ENCODE results near the gene CD101. TPM values are rescaled to one million over a fixed set of nuclear protein-coding genes. Genes with fewer than 3 reads are reported as not detected.

Gene CD101
- total RNA-seq, 1 experiment from 2014 or later = 0.86 TPM

DNA sequence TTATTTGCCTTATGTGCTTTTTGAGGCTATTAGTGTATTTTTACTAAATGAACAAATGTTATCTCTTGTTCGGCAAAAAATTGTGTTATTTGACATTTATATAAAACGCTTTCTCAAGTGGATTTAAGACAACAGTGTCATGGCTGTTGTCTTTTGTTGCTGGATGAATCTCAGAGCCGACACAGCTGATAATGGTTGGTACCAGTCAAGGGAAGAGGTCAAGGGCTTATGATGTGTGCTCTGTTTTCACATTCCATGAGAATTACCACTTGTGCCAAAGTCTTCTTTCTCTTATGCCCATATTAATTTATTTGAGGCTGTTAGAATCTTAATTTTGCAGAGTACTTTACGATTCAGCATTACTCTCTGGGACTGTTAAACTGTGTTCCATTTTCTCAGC is 17.9 kb upstream of the CD101 start:
- no peaks in the 10 kb centered on the region for H3K27me3 Mint-ChIP-seq (ENCODE audit: insufficient read depth, unreplicated experiment)
- peaks cover 6% of the 10 kb centered on the region for H3K36me3 Mint-ChIP-seq (ENCODE audit: insufficient read depth, unreplicated experiment)
- H3K4me3 Mint-ChIP-seq (ENCODE audit: unreplicated experiment) = no peak overlapping the region
- POLR2A ChIA-PET = no interaction called here
- BruUV-seq (replicated peaks) = no TSS peak
- H3K9me3 Mint-ChIP-seq (ENCODE audit: unreplicated experiment) = no peaks in the 10 kb centered on the region
- no peak overlapping the region for H3K4me3 ChIP-seq (ENCODE audit: low read depth, low read length)
- no peaks in the 10 kb centered on the region for H3K36me3 ChIP-seq (ENCODE audit: control insufficient read depth, insufficient read depth, low read length)
- no peaks in the 10 kb centered on the region for H3K27me3 ChIP-seq (replicated peaks; ENCODE audit: control insufficient read depth, insufficient read depth, low read length)
- no peak overlapping the region for H3K27ac Mint-ChIP-seq (ENCODE audit: unreplicated experiment)
- intact Hi-C loops (cut with micrococcal nuclease; ENCODE audit: unreplicated experiment) = loop anchor here (5.0 kb wide), 1 partner anchor 51 kb away; no protein-coding TSS in a partner anchor
- no peak for DNase-seq
- CTCF ChIA-PET = no interaction called here
- H3K4me1 ChIP-seq = peaks cover 25% of the 10 kb centered on the region
- TF ChIP-seq, protein P1, sequence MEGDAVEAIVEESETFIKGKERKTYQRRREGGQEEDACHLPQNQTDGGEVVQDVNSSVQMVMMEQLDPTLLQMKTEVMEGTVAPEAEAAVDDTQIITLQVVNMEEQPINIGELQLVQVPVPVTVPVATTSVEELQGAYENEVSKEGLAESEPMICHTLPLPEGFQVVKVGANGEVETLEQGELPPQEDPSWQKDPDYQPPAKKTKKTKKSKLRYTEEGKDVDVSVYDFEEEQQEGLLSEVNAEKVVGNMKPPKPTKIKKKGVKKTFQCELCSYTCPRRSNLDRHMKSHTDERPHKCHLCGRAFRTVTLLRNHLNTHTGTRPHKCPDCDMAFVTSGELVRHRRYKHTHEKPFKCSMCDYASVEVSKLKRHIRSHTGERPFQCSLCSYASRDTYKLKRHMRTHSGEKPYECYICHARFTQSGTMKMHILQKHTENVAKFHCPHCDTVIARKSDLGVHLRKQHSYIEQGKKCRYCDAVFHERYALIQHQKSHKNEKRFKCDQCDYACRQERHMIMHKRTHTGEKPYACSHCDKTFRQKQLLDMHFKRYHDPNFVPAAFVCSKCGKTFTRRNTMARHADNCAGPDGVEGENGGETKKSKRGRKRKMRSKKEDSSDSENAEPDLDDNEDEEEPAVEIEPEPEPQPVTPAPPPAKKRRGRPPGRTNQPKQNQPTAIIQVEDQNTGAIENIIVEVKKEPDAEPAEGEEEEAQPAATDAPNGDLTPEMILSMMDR (IDR thresholded peaks at IDR 0.05; ENCODE audit: insufficient read depth in 1 of 2, low read depth in 1 of 2, low read length in 1 of 2, severe bottlenecking in 1 of 2, unreplicated experiment in 1 of 2) = no peak
- H3K4me1 Mint-ChIP-seq (ENCODE audit: low read depth, unreplicated experiment) = peaks cover 15% of the 10 kb centered on the region
- H3K9me3 ChIP-seq = no peaks in the 10 kb centered on the region

DNA sequence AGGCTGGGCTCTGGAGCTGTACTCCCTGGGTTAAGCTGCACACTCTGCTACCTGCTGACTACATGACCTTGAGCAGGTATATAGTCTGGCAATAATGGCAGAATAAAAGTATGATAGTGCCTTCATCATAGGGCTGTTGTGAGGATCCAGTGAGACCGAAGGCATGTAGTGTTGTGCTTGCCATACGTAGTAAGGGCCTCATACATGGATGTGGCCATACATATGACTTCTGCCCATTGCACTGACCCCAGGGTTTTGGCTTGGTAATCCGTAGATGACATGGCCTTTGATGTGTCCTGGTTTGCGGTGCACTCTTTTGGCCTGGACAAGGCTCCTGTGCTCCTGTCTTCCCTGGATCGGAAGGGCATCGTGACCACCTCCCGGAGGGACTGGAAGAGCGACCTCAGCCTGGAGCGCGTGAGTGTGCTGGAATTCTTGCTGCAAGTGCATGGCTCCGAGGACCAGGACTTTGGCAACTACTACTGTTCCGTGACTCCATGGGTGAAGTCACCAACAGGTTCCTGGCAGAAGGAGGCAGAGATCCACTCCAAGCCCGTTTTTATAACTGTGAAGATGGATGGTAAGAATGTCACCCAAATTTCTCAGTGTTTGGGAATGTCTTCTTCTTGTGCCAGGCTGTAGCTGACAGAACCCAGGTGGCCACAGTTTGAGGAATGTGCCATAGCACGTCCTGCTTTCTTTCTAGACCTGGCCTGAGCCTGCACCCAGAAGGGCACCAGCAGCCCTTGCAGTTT is 17.0 kb upstream of the CD101 start:
- no peaks in the 10 kb centered on the region for H3K9me3 Mint-ChIP-seq (ENCODE audit: unreplicated experiment)
- H3K36me3 ChIP-seq (ENCODE audit: control insufficient read depth, insufficient read depth, low read length) = no peaks in the 10 kb centered on the region

DNA sequence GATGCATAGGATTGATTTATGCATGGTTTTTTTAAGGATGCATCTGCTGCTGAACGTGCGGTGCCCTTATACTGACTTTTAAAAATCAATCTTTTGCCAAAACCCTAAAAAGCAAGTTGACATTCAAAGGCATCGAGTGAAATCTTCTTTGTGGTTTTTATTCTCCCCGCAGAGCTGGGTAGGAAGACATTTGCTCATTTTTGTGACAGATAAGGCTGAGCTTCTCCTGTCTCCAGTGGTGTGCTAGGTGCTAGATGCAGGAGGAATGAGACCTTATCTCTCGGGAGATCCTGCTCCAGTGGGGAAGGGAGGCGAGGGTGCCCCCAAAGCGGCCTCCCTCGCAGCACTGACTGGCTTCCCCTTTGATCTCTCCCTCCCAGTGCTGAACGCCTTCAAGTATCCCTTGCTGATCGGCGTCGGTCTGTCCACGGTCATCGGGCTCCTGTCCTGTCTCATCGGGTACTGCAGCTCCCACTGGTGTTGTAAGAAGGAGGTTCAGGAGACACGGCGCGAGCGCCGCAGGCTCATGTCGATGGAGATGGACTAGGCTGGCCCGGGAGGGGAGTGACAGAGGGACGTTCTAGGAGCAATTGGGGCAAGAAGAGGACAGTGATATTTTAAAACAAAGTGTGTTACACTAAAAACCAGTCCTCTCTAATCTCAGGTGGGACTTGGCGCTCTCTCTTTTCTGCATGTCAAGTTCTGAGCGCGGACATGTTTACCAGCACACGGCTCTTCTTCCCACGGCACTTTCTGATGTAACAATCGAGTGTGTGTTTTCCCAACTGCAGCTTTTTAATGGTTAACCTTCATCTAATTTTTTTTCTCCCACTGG is 14.9 kb upstream of the CD101 start:
- peak overlapping the region; percentile 40 for H3K4me3 ChIP-seq (ENCODE audit: low read depth, low read length)
- no peaks in the 10 kb centered on the region for H3K9me3 Mint-ChIP-seq (ENCODE audit: unreplicated experiment)
- no peaks in the 10 kb centered on the region for H3K27me3 Mint-ChIP-seq (ENCODE audit: insufficient read depth, unreplicated experiment)
- H3K4me1 ChIP-seq = peaks cover 21% of the 10 kb centered on the region
- DNase-seq = peak; percentile 71 to 75
- H3K27me3 ChIP-seq (replicated peaks; ENCODE audit: control insufficient read depth, insufficient read depth, low read length) = no peaks in the 10 kb centered on the region
- BruUV-seq (replicated peaks) = TSS peak; percentile 97
- peak overlapping the region; percentile 98 for H3K4me3 Mint-ChIP-seq (ENCODE audit: unreplicated experiment)
- H3K36me3 ChIP-seq (ENCODE audit: control insufficient read depth, insufficient read depth, low read length) = no peaks in the 10 kb centered on the region
- POLR2A ChIA-PET = interaction anchor here (0.6 to 1.5 kb wide), 5 partner anchors 27 to 839 kb away, joined by 3 to 7 read pairs (median 4); partner anchors contain the start of gene TTF2
- H3K27ac Mint-ChIP-seq (ENCODE audit: unreplicated experiment) = peak overlapping the region; percentile 97
- TF ChIP-seq, protein P1 (IDR thresholded peaks at IDR 0.05; ENCODE audit: insufficient read depth in 1 of 2, low read depth in 1 of 2, low read length in 1 of 2, severe bottlenecking in 1 of 2, unreplicated experiment in 1 of 2) = peak; percentile 14 to 52
- H3K36me3 Mint-ChIP-seq (ENCODE audit: insufficient read depth, unreplicated experiment) = peaks cover 6% of the 10 kb centered on the region
- CTCF ChIA-PET = interaction anchor here (0.8 to 1.5 kb wide), 4 partner anchors 8 to 250 kb away, joined by 3 to 12 read pairs (median 4); partner anchors contain the start of gene TTF2
- H3K9me3 ChIP-seq = no peaks in the 10 kb centered on the region
- intact Hi-C loops (cut with micrococcal nuclease; ENCODE audit: unreplicated experiment) = no loop called here
- H3K4me1 Mint-ChIP-seq (ENCODE audit: low read depth, unreplicated experiment) = peaks cover 12% of the 10 kb centered on the region

More for the DNA sequence above, 17.0 kb upstream of the CD101 start:
- Histone ChIP-seq H3K4me3 (ENCODE audit: low read depth, low read length) (no peak overlapping the region), H3K9me3 (no peaks in the 10 kb centered on the region), H3K4me1 (peaks cover 25% of the 10 kb centered on the region), H3K27me3 (replicated peaks; ENCODE audit: control insufficient read depth, insufficient read depth, low read length) (no peaks in the 10 kb centered on the region)
- intact Hi-C loops (cut with micrococcal nuclease; ENCODE audit: unreplicated experiment) = loop anchor here (5.0 kb wide), 1 partner anchor 52 kb away; no protein-coding TSS in a partner anchor
- POLR2A ChIA-PET = no interaction called here
- Mint-ChIP-seq H3K27me3 (ENCODE audit: insufficient read depth, unreplicated experiment) (no peaks in the 10 kb centered on the region), H3K27ac (ENCODE audit: unreplicated experiment) (no peak overlapping the region), H3K4me3 (ENCODE audit: unreplicated experiment) (no peak overlapping the region), H3K4me1 (ENCODE audit: low read depth, unreplicated experiment) (peaks cover 15% of the 10 kb centered on the region), H3K36me3 (ENCODE audit: insufficient read depth, unreplicated experiment) (peaks cover 6% of the 10 kb centered on the region)
- CTCF ChIA-PET = no interaction called here
- no peak for DNase-seq
- BruUV-seq (replicated peaks) = no TSS peak
- TF ChIP-seq, protein P1 (IDR thresholded peaks at IDR 0.05; ENCODE audit: insufficient read depth in 1 of 2, low read depth in 1 of 2, low read length in 1 of 2, severe bottlenecking in 1 of 2, unreplicated experiment in 1 of 2) = no peak
